ENCODE results near the gene OR56A1. TPM values are rescaled to one million over a fixed set of nuclear protein-coding genes. Genes with fewer than 3 reads are reported as not detected.

OR56A1 gene
- total and polyA plus RNA-seq, 2 of the 4 experiments (the other 2 are of a cell fraction), result not detected

Small RNAs within 50 kb of the gene (microRNA-seq; reads per million reads assigned to microRNA genes)
- gene RNA5SP329 (ENCODE audit: insufficient read depth, insufficient read length), result not detected

Small RNAs within 50 kb of the gene (small RNA-seq; reads per million reads assigned to genes)
- 0 reads per million in 5 experiments for gene RNA5SP329

Other genes with a start within 250 kb of the OR56A1 start
- gene OR52N5, start 247.4 kb downstream of the OR56A1 start, total RNA-seq (2012; rRNA removed), result not detected in 2 replicates
- not detected in 2 replicates for gene OR52N5, start 247.4 kb downstream of the OR56A1 start, polyA plus RNA-seq (2012; rRNA removed)
- gene OR52N1, start 239.5 kb downstream of the OR56A1 start, total RNA-seq (2012; rRNA removed), result not detected in 2 replicates
- gene OR52N1, start 239.5 kb downstream of the OR56A1 start, polyA plus RNA-seq (2012; rRNA removed), result not detected in 2 replicates
- not detected in 2 replicates for gene OR52N2, start 221.8 kb downstream of the OR56A1 start, total RNA-seq (2012; rRNA removed)
- gene OR52N2, start 221.8 kb downstream of the OR56A1 start, polyA plus RNA-seq (2012; rRNA removed), result not detected in 2 replicates
- not detected in 2 replicates for gene OR52E6, start 188.9 kb downstream of the OR56A1 start, total RNA-seq (2012; rRNA removed)
- not detected in 2 replicates for gene OR52E6, start 188.9 kb downstream of the OR56A1 start, polyA plus RNA-seq (2012; rRNA removed)
- gene OR52E8, start 173.1 kb downstream of the OR56A1 start, total RNA-seq (2012; rRNA removed), result not detected in 2 replicates
- not detected in 2 replicates for gene OR52E8, start 173.1 kb downstream of the OR56A1 start, polyA plus RNA-seq (2012; rRNA removed)
- not detected in 2 replicates for gene OR52E4, start 150.1 kb downstream of the OR56A1 start, total RNA-seq (2012; rRNA removed)
- not detected in 2 replicates for gene OR52E4, start 150.1 kb downstream of the OR56A1 start, polyA plus RNA-seq (2012; rRNA removed)
- gene OR52E5, start 137.6 kb downstream of the OR56A1 start, total RNA-seq (2012; rRNA removed), result not detected in 2 replicates
- gene OR52E5, start 137.6 kb downstream of the OR56A1 start, polyA plus RNA-seq (2012; rRNA removed), result not detected in 2 replicates
- gene OR56A3, start 88.5 kb downstream of the OR56A1 start, total RNA-seq (2012; rRNA removed), result not detected in 2 replicates
- not detected in 2 replicates for gene OR56A3, start 88.5 kb downstream of the OR56A1 start, polyA plus RNA-seq (2012; rRNA removed)
- gene OR56A5, start 62.3 kb downstream of the OR56A1 start, total RNA-seq (2012; rRNA removed), result not detected in 2 replicates
- not detected in 2 replicates for gene OR56A5, start 62.3 kb downstream of the OR56A1 start, polyA plus RNA-seq (2012; rRNA removed)
- gene OR52L1, start 43.8 kb downstream of the OR56A1 start, total RNA-seq (2012; rRNA removed), result not detected in 2 replicates
- gene OR52L1, start 43.8 kb downstream of the OR56A1 start, polyA plus RNA-seq (2012; rRNA removed), result not detected in 2 replicates
- gene OR56A4, start 23.8 kb downstream of the OR56A1 start, total RNA-seq (2012; rRNA removed), result not detected in 2 replicates
- gene OR56A4, start 23.8 kb downstream of the OR56A1 start, polyA plus RNA-seq (2012; rRNA removed), result not detected in 2 replicates
- gene OR56B4, start 76.9 kb upstream of the OR56A1 start, total RNA-seq (2012; rRNA removed), result not detected in 2 replicates
- gene OR56B4, start 76.9 kb upstream of the OR56A1 start, polyA plus RNA-seq (2012; rRNA removed), result not detected in 2 replicates
- gene OR52B2, start 139.6 kb upstream of the OR56A1 start, total RNA-seq (2012; rRNA removed), result not detected in 2 replicates
- gene OR52B2, start 139.6 kb upstream of the OR56A1 start, polyA plus RNA-seq (2012; rRNA removed), result not detected in 2 replicates
- gene OR52W1, start 168.5 kb upstream of the OR56A1 start, total RNA-seq (2012; rRNA removed), result not detected in 2 replicates
- gene OR52W1, start 168.5 kb upstream of the OR56A1 start, polyA plus RNA-seq (2012; rRNA removed), result not detected in 2 replicates
- not detected in 2 replicates for gene C11orf42, start 174.8 kb upstream of the OR56A1 start, total RNA-seq (2012; rRNA removed)
- not detected in 2 replicates for gene C11orf42, start 174.8 kb upstream of the OR56A1 start, polyA plus RNA-seq (2012; rRNA removed)
- gene FHIP1B, start 203.9 kb upstream of the OR56A1 start, total RNA-seq (2012; rRNA removed), result 4.7 and 5.9 TPM in 2 replicates
- 28.1 and 30.2 TPM in 2 replicates for gene FHIP1B, start 203.9 kb upstream of the OR56A1 start, polyA plus RNA-seq (2012; rRNA removed)
- under 0.01 TPM in 1 of 2 replicates, not detected in the other for gene CNGA4, start 208.3 kb upstream of the OR56A1 start, total RNA-seq (2012; rRNA removed)
- gene CNGA4, start 208.3 kb upstream of the OR56A1 start, polyA plus RNA-seq (2012; rRNA removed), result 0.07 and 0.12 TPM in 2 replicates
- gene CCKBR, start 229.1 kb upstream of the OR56A1 start, total RNA-seq (2012; rRNA removed), result not detected in 2 replicates
- not detected in 2 replicates for gene CCKBR, start 229.1 kb upstream of the OR56A1 start, polyA plus RNA-seq (2012; rRNA removed)

All from IMR-90 (cell line).